ENCODE data around the gene TRAF1.

GRCh38 chr9:120937596-120937995 is 11.0 kb upstream of the TRAF1 start:
- TF ChIP-seq CTCF (IDR thresholded peaks at IDR 0.05) (no peak), EP300 (IDR thresholded peaks at IDR 0.05) (no peak), POLR2A (IDR thresholded peaks at IDR 0.05) (no peak)

Measured in tibial nerve (tissue), 4 donors.